ENCODE measurements around the gene CSNK1D. TPM values are rescaled to one million over a fixed set of nuclear protein-coding genes. Genes with fewer than 3 reads are reported as not detected.

The CSNK1D gene
- polyA plus RNA-seq, 1 donor from 2014 or later: 29.9 TPM

DNA sequence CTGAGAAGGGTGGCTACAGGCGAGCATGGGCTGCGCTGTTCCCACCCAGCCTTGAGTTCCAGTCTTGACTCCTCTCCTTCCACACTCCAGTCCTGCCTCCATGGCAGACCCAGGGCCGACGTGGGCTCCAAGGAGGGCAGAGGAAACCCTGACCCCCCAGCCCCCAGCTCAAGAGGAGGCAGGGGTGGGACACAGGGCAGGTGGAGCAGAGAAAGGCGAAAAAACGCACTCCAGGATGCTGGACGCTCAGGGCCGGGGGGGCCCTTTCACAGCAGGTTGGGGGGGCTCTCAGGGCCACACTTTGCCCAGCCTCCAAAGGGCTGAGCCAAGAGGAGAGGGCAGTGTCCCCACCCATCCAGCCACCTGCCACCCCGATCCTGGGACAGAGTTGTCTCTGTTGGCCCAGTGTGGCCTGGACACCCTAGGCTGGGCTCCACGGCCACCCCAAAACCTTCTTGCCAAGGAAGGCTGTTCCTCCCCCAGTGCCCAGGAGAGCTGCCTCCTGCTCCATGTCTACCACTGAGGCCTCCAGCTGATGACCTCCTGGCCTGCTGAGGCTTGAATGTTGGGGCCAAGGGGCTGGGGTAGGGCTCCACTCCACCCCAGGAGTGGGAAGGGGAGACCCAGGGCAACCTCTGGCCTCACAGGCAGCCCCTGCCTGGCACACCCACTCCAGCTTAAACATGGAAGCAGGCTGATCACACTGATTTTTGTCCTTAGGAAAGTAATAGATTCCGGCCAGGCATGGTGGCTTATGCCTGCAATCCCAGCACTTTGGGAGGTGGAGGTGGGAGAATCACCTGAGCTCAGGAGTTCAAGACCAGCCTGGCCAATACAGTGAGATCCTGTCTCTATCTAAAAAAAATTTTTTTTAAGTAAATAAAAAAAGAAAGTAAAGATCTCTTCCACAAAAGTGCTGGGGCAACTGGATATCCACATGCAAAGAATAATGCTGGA, 53.5 kb downstream of the CSNK1D start:
- Histone ChIP-seq H3K9me3 (ENCODE audit: low read length) (no peaks in the 10 kb centered on the region), H3K4me3 (ENCODE audit: low read length) (no peak overlapping the region), H3F3A (ENCODE audit: insufficient read depth, low read length, poor library complexity, severe bottlenecking) (no peaks in the 10 kb centered on the region), H3K9ac (ENCODE audit: low read length) (no peak overlapping the region), H3K79me2 (replicated peaks; ENCODE audit: insufficient read depth, low read length) (no peaks in the 10 kb centered on the region), H2AFZ (ENCODE audit: low read depth, low read length) (no peak overlapping the region), H3K27ac (ENCODE audit: low read length) (no peak overlapping the region), H3K4me2 (ENCODE audit: low read length) (no peak overlapping the region), H4K20me1 (ENCODE audit: insufficient read depth) (no peaks in the 10 kb centered on the region), H3K36me3 (ENCODE audit: insufficient read depth, low read length) (no peaks in the 10 kb centered on the region), H3K27me3 (ENCODE audit: insufficient read depth, low read depth, low read length) (no peaks in the 10 kb centered on the region), H3K9me2 (ENCODE audit: insufficient read depth, low read length) (no peaks in the 10 kb centered on the region)
- TF ChIP-seq, protein P1, sequence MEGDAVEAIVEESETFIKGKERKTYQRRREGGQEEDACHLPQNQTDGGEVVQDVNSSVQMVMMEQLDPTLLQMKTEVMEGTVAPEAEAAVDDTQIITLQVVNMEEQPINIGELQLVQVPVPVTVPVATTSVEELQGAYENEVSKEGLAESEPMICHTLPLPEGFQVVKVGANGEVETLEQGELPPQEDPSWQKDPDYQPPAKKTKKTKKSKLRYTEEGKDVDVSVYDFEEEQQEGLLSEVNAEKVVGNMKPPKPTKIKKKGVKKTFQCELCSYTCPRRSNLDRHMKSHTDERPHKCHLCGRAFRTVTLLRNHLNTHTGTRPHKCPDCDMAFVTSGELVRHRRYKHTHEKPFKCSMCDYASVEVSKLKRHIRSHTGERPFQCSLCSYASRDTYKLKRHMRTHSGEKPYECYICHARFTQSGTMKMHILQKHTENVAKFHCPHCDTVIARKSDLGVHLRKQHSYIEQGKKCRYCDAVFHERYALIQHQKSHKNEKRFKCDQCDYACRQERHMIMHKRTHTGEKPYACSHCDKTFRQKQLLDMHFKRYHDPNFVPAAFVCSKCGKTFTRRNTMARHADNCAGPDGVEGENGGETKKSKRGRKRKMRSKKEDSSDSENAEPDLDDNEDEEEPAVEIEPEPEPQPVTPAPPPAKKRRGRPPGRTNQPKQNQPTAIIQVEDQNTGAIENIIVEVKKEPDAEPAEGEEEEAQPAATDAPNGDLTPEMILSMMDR (IDR thresholded peaks at IDR 0.05; ENCODE audit: poor library complexity, severe bottlenecking): no peak
- TF ChIP-seq EP300 (conservative IDR thresholded peaks at IDR 0.05; ENCODE audit: poor library complexity, severe bottlenecking) (no peak), TAF1 (IDR thresholded peaks at IDR 0.05; ENCODE audit: low read depth) (no peak), SMC3 (conservative IDR thresholded peaks at IDR 0.05; ENCODE audit: poor library complexity) (no peak), RAD21 (conservative IDR thresholded peaks at IDR 0.05) (no peak), POLR2AphosphoS5 (IDR thresholded peaks at IDR 0.05) (no peak), EZH2 (IDR thresholded peaks at IDR 0.05; ENCODE audit: borderline replicate concordance, insufficient read depth, low read length, poor library complexity, severe bottlenecking) (no peak)
- TF ChIP-seq, protein P2, sequence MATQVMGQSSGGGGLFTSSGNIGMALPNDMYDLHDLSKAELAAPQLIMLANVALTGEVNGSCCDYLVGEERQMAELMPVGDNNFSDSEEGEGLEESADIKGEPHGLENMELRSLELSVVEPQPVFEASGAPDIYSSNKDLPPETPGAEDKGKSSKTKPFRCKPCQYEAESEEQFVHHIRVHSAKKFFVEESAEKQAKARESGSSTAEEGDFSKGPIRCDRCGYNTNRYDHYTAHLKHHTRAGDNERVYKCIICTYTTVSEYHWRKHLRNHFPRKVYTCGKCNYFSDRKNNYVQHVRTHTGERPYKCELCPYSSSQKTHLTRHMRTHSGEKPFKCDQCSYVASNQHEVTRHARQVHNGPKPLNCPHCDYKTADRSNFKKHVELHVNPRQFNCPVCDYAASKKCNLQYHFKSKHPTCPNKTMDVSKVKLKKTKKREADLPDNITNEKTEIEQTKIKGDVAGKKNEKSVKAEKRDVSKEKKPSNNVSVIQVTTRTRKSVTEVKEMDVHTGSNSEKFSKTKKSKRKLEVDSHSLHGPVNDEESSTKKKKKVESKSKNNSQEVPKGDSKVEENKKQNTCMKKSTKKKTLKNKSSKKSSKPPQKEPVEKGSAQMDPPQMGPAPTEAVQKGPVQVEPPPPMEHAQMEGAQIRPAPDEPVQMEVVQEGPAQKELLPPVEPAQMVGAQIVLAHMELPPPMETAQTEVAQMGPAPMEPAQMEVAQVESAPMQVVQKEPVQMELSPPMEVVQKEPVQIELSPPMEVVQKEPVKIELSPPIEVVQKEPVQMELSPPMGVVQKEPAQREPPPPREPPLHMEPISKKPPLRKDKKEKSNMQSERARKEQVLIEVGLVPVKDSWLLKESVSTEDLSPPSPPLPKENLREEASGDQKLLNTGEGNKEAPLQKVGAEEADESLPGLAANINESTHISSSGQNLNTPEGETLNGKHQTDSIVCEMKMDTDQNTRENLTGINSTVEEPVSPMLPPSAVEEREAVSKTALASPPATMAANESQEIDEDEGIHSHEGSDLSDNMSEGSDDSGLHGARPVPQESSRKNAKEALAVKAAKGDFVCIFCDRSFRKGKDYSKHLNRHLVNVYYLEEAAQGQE (IDR thresholded peaks at IDR 0.05; ENCODE audit: borderline replicate concordance): no peak

DNA sequence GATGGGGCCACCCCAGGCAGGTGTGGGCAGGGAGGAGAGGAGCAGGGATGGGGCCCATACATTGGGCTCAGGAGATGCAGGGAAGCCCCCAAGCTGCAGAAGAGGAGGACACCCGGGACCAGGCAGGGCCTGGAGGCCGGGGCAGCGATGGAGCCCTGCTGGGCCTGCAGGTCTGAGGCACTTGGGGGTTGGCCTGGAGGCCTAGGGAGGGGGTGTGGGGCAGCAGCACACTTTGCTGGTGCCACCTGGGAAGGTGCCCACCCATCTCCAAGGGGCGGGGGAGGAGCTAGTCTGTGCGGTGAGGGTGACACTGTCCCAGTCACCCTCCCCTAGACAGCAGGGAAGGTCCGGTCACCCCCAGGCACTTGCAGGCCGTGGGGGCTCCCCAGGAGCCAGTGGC, 54.4 kb downstream of the CSNK1D start:
- TF ChIP-seq MXI1 (conservative IDR thresholded peaks at IDR 0.05; ENCODE audit: poor library complexity, severe bottlenecking) (no peak), EZH2 (IDR thresholded peaks at IDR 0.05; ENCODE audit: borderline replicate concordance, insufficient read depth, low read length, poor library complexity, severe bottlenecking) (no peak), POLR2AphosphoS5 (IDR thresholded peaks at IDR 0.05) (no peak)
- TF ChIP-seq, protein P1 (IDR thresholded peaks at IDR 0.05; ENCODE audit: poor library complexity, severe bottlenecking): no peak
- no peak overlapping the region for H3K9ac ChIP-seq (ENCODE audit: low read length)

More for the DNA sequence above, 54.4 kb downstream of the CSNK1D start:
- H3K27ac ChIP-seq (ENCODE audit: low read length): no peak overlapping the region
- no peaks in the 10 kb centered on the region for H4K20me1 ChIP-seq (ENCODE audit: insufficient read depth)
- H3K9me3 ChIP-seq (ENCODE audit: low read length): no peaks in the 10 kb centered on the region
- no peak overlapping the region for H3K4me2 ChIP-seq (ENCODE audit: low read length)
- H2AFZ ChIP-seq (ENCODE audit: low read depth, low read length): no peak overlapping the region
- H3K79me2 ChIP-seq (replicated peaks; ENCODE audit: insufficient read depth, low read length): no peaks in the 10 kb centered on the region
- no peaks in the 10 kb centered on the region for H3K9me2 ChIP-seq (ENCODE audit: insufficient read depth, low read length)
- H3K36me3 ChIP-seq (ENCODE audit: insufficient read depth, low read length): no peaks in the 10 kb centered on the region
- H3K27me3 ChIP-seq (ENCODE audit: insufficient read depth, low read depth, low read length): no peaks in the 10 kb centered on the region
- no peaks in the 10 kb centered on the region for H3F3A ChIP-seq (ENCODE audit: insufficient read depth, low read length, poor library complexity, severe bottlenecking)
- no peak overlapping the region for H3K4me3 ChIP-seq (ENCODE audit: low read length)

Measured in neural cell (in vitro differentiated cells).